K562 (cell line): Measurements from ENCODE around the gene ACYP2.

Experiments
- SIN3A ChIP-seq, 2 experiments: fragments of 150-350 bp in 1 of 2; IDR thresholded peaks; 2 replicates each; pipeline ENCODE4 v1.6.1; 2011 to 2016; ENCODE audit warnings: borderline replicate concordance in 2 of 2, low read depth in 2 of 2, low read length in 2 of 2, mild to moderate bottlenecking in 2 of 2, moderate library complexity in 2 of 2; ENCODE audit not compliant: control insufficient read depth in 1 of 2
- TF ChIP-seq, protein P1 (sequence below), 3 experiments: IDR thresholded peaks in 2 of 3; conservative IDR thresholded peaks in 1 of 3; 2 replicates each; pipeline ENCODE4 v1.5.1; 2011 to 2012; ENCODE audit warnings: low read length in 3 of 3, mild to moderate bottlenecking in 3 of 3, control low read depth in 2 of 3, improper control_type of control experiment in 1 of 3, inconsistent platforms in 1 of 3, low read depth in 1 of 3, mixed read lengths in 1 of 3, moderate library complexity in 1 of 3; ENCODE audit not compliant: insufficient read depth in 2 of 3
- TF ChIP-seq, protein P2 (sequence below), 2 experiments: fragments of 450-650 bp in 1 of 2; sonication (generic) in 1 of 2; formaldehyde crosslinking in 1 of 2; IDR thresholded peaks in 1 of 2; conservative IDR thresholded peaks in 1 of 2; 2 replicates each; pipeline versions ENCODE4 v1.6.1 to v1.8.1; 2016 to 2023; ENCODE audit warnings: mild to moderate bottlenecking in 2 of 2, moderate library complexity in 2 of 2, inconsistent platforms in 1 of 2, missing genetic modification reagents in 1 of 2

DNA sequence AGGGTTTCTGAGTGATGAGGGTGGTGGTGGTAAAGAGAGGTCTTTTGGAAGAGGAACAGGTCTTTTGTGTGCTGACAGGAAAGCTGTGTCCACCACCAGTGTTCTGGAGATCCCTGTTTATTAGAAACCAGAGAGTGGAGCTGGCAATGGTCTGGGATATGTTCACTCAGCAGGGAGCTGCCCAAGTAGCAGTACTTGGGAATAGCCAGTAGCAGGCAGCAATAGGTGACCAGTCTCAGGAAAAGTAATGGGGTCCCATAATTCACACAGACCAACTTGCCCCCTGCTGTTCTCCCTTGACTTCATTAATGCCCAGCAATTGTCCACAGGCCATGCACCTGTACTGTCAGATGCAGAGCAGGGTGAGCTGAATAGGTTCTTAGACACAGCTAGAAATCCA is 138.8 kb downstream of the ACYP2 start:
- TF ChIP-seq, protein P1, sequence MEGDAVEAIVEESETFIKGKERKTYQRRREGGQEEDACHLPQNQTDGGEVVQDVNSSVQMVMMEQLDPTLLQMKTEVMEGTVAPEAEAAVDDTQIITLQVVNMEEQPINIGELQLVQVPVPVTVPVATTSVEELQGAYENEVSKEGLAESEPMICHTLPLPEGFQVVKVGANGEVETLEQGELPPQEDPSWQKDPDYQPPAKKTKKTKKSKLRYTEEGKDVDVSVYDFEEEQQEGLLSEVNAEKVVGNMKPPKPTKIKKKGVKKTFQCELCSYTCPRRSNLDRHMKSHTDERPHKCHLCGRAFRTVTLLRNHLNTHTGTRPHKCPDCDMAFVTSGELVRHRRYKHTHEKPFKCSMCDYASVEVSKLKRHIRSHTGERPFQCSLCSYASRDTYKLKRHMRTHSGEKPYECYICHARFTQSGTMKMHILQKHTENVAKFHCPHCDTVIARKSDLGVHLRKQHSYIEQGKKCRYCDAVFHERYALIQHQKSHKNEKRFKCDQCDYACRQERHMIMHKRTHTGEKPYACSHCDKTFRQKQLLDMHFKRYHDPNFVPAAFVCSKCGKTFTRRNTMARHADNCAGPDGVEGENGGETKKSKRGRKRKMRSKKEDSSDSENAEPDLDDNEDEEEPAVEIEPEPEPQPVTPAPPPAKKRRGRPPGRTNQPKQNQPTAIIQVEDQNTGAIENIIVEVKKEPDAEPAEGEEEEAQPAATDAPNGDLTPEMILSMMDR (IDR thresholded peaks at IDR 0.05 in 2 of 3, conservative IDR thresholded peaks at IDR 0.05 in 1 of 3; ENCODE audit: insufficient read depth in 2 of 3, low read depth in 1 of 3, low read length in 3 of 3): peak; percentile 44 to 55 (median 48)
- no peak for TF ChIP-seq SIN3A (IDR thresholded peaks at IDR 0.05; ENCODE audit: borderline replicate concordance in 2 of 2, control insufficient read depth in 1 of 2, low read depth in 2 of 2, low read length in 2 of 2)
- TF ChIP-seq, protein P2, sequence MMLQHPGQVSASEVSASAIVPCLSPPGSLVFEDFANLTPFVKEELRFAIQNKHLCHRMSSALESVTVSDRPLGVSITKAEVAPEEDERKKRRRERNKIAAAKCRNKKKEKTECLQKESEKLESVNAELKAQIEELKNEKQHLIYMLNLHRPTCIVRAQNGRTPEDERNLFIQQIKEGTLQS (IDR thresholded peaks at IDR 0.05): no peak
- TF ChIP-seq, protein P2 (CRISPR knock-in tag; conservative IDR thresholded peaks at IDR 0.05): no peak
